ENCODE data around the gene PLVAP. TPM values are rescaled to one million over a fixed set of nuclear protein-coding genes. Genes with fewer than 3 reads are reported as not detected.

PLVAP gene
- total and polyA plus RNA-seq, 9 of the 15 experiments (the other 6 are each of a cell fraction or from before 2014, with no cell fraction given): 0.09 to 0.84 (median 0.51) TPM; not detected in 4

- TF ChIP-seq ZBTB49 (CRISPR knock-in tag; IDR thresholded peaks at IDR 0.05; ENCODE audit: borderline replicate concordance): no peak
- TF ChIP-seq, protein P1, sequence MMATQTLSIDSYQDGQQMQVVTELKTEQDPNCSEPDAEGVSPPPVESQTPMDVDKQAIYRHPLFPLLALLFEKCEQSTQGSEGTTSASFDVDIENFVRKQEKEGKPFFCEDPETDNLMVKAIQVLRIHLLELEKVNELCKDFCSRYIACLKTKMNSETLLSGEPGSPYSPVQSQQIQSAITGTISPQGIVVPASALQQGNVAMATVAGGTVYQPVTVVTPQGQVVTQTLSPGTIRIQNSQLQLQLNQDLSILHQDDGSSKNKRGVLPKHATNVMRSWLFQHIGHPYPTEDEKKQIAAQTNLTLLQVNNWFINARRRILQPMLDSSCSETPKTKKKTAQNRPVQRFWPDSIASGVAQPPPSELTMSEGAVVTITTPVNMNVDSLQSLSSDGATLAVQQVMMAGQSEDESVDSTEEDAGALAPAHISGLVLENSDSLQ (IDR thresholded peaks at IDR 0.05): peak; percentile 69
- TF ChIP-seq, protein P2, sequence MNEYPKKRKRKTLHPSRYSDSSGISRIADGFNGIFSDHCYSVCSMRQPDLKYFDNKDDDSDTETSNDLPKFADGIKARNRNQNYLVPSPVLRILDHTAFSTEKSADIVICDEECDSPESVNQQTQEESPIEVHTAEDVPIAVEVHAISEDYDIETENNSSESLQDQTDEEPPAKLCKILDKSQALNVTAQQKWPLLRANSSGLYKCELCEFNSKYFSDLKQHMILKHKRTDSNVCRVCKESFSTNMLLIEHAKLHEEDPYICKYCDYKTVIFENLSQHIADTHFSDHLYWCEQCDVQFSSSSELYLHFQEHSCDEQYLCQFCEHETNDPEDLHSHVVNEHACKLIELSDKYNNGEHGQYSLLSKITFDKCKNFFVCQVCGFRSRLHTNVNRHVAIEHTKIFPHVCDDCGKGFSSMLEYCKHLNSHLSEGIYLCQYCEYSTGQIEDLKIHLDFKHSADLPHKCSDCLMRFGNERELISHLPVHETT (CRISPR knock-in tag; conservative IDR thresholded peaks at IDR 0.05 in 1 of 2, IDR thresholded peaks at IDR 0.05 in 1 of 2): no peak; a peak in 1 of 4 replicates
- peak in 1 of 2 experiments; percentile 11 for TF ChIP-seq E2F6 (IDR thresholded peaks at IDR 0.05; ENCODE audit: borderline replicate concordance in 1 of 2, extremely low read depth in 1 of 2, insufficient read depth in 1 of 2, insufficient read length in 1 of 2, low read depth in 1 of 2, low read length in 1 of 2, poor library complexity in 1 of 2, severe bottlenecking in 1 of 2)
- TF ChIP-seq, protein P3, sequence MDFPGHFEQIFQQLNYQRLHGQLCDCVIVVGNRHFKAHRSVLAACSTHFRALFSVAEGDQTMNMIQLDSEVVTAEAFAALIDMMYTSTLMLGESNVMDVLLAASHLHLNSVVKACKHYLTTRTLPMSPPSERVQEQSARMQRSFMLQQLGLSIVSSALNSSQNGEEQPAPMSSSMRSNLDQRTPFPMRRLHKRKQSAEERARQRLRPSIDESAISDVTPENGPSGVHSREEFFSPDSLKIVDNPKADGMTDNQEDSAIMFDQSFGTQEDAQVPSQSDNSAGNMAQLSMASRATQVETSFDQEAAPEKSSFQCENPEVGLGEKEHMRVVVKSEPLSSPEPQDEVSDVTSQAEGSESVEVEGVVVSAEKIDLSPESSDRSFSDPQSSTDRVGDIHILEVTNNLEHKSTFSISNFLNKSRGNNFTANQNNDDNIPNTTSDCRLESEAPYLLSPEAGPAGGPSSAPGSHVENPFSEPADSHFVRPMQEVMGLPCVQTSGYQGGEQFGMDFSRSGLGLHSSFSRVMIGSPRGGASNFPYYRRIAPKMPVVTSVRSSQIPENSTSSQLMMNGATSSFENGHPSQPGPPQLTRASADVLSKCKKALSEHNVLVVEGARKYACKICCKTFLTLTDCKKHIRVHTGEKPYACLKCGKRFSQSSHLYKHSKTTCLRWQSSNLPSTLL (IDR thresholded peaks at IDR 0.05): no peak
- no peak; the same call in 1 of the 2 replicates for TF ChIP-seq ZNF511 (CRISPR knock-in tag; IDR thresholded peaks at IDR 0.05)
- no peak for TF ChIP-seq NCOA1 (IDR thresholded peaks at IDR 0.05; ENCODE audit: low read depth)
- TF ChIP-seq ZNF143 (CRISPR knock-in tag; IDR thresholded peaks at IDR 0.05): peak; percentile 20; the same call in 1 of the 2 replicates
- TF ChIP-seq CBX3 (IDR thresholded peaks at IDR 0.05; ENCODE audit: borderline replicate concordance in 1 of 2, low read length in 2 of 2): no peak
- TF ChIP-seq FOXK1 (CRISPR knock-in tag; IDR thresholded peaks at IDR 0.05; ENCODE audit: borderline replicate concordance): no peak
- TF ChIP-seq NFIC (IDR thresholded peaks at IDR 0.05): peak; percentile 82
- peak; percentile 26 for TF ChIP-seq NEUROD1 (IDR thresholded peaks at IDR 0.05; ENCODE audit: borderline replicate concordance, low read depth, low read length, partially characterized antibody)
- TF ChIP-seq CEBPB (tag; IDR thresholded peaks at IDR 0.05): peak; percentile 99
- no peak for TF ChIP-seq STAT5B (CRISPR knock-in tag; IDR thresholded peaks at IDR 0.05)
- 0 out of 2 replicates have a peak, but pooled peaks have one; percentile 5 for TF ChIP-seq BHLHE40 (IDR thresholded peaks at IDR 0.05; ENCODE audit: low read length)
- peak in 1 of 2 experiments; percentile 44; a peak in 2 of 4 replicates for TF ChIP-seq MAZ (CRISPR knock-in tag; conservative IDR thresholded peaks at IDR 0.05 in 1 of 2, IDR thresholded peaks at IDR 0.05 in 1 of 2)
These were observed 28.3 kb upstream of the PLVAP start, which contains the start of gene BST2 (continued) for GRCh38 chr19:17405250-17406045.

All from K562 (cell line).